KMS-11 (cell line): Measurements from ENCODE around the gene PPCDC.

ENCODE experiments used
- H2AFZ ChIP-seq: fragments of 200-600 bp; sonication (generic); 2 replicates; pipeline ENCODE4 v1.6.1; 2016; ENCODE audit warnings: antibody characterized with exemption, mixed run types, low read depth
- H3K27ac ChIP-seq: fragments of 200-600 bp; sonication (generic); 2 replicates; pipeline ENCODE4 v1.6.1; 2016; ENCODE audit warnings: mild to moderate bottlenecking, mixed run types
- H3K27me3 ChIP-seq: fragments of 200-600 bp; sonication (generic); 2 replicates; pipeline ENCODE4 v1.6.1; 2017; ENCODE audit warnings: mild to moderate bottlenecking, low read depth, mixed run types, moderate library complexity; ENCODE audit not compliant: insufficient read depth
- H3K36me3 ChIP-seq: fragments of 200-600 bp; sonication (generic); 2 replicates; pipeline ENCODE4 v1.6.1; 2017; ENCODE audit warnings: mild to moderate bottlenecking, mixed run types; ENCODE audit not compliant: insufficient read depth
- H3K4me1 ChIP-seq: fragments of 200-600 bp; sonication (generic); 2 replicates; pipeline ENCODE4 v1.6.1; 2016; ENCODE audit warnings: mild to moderate bottlenecking, low read depth, mixed run types; ENCODE audit not compliant: poor library complexity, severe bottlenecking
- H3K4me2 ChIP-seq: fragments of 200-600 bp; sonication (generic); 2 replicates; pipeline ENCODE4 v1.7.0; 2016; ENCODE audit warnings: mild to moderate bottlenecking, mixed run types
- H3K4me3 ChIP-seq: fragments of 200-600 bp; sonication (generic); IDR thresholded peaks from 2 replicates; pipeline ENCODE4 v1.6.1; 2017; ENCODE audit warnings: low read depth, low read length, mixed read lengths; ENCODE audit not compliant: insufficient read depth
- H3K79me2 ChIP-seq: fragments of 200-600 bp; sonication (generic); 2 replicates; pipeline ENCODE4 v1.6.1; 2016; ENCODE audit warnings: low read depth, mixed run types; ENCODE audit not compliant: insufficient read depth
- H3K9ac ChIP-seq: fragments of 200-600 bp; sonication (generic); 2 replicates; pipeline ENCODE4 v1.6.1; 2016; ENCODE audit warnings: mild to moderate bottlenecking, mixed run types
- H4K20me1 ChIP-seq: fragments of 200-600 bp; sonication (generic); 2 replicates; pipeline ENCODE4 v1.6.1; 2016; ENCODE audit warnings: mild to moderate bottlenecking, mixed run types; ENCODE audit not compliant: insufficient read depth
- TF ChIP-seq, protein P1 (sequence below): fragments of 200-600 bp; sonication (generic); conservative IDR thresholded peaks from 2 replicates; pipeline ENCODE4 v1.6.1; 2017; ENCODE audit warnings: low read depth, mild to moderate bottlenecking, antibody characterized with exemption, low read length, moderate library complexity, mixed read lengths

PPCDC gene

DNA sequence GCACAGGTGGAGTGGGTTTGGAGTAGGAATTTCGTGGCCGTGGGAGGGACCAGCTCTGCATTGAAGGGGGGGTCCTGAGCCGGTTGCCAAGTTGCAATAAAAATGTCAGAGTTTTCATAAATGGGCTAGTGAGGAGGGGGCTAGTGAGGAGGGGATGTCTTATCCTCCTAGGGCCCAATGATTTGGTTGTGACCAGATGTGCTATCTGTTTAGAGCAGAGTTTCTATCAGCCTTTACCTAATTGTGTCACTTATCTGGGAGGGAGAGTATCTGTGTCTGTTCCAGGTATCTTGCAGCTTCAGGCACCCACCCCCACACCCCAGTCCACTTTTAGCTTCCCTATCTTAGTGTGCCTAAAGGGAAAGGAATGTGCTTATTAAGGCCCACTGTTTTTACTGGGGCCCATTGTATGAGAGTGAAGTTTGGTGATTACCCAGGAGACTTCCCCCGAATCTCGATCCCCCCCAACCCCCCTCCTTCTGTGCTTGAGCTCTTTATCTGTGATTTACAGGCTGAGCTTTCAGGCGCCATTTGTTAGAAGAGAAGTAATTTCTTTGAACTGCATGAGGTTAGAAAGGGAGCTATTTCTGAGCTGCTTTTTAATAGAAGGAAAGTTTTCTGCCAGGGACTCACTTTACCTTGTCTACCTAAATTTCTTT lies 42.6 kb downstream of the PPCDC start:
- Histone ChIP-seq H3K36me3 (no peaks in the 10 kb centered on the region), H2AFZ (no peak overlapping the region), H4K20me1 (no peaks in the 10 kb centered on the region), H3K4me2 (peak overlapping the region; percentile 69), H3K79me2 (no peaks in the 10 kb centered on the region), H3K9ac (no peak overlapping the region), H3K27ac (peak overlapping the region; percentile 41; the same call in 1 of the 2 replicates), H3K27me3 (no peaks in the 10 kb centered on the region), H3K4me3 (no peak overlapping the region), H3K4me1 (peaks cover 96% of the 10 kb centered on the region)
- TF ChIP-seq, protein P1, sequence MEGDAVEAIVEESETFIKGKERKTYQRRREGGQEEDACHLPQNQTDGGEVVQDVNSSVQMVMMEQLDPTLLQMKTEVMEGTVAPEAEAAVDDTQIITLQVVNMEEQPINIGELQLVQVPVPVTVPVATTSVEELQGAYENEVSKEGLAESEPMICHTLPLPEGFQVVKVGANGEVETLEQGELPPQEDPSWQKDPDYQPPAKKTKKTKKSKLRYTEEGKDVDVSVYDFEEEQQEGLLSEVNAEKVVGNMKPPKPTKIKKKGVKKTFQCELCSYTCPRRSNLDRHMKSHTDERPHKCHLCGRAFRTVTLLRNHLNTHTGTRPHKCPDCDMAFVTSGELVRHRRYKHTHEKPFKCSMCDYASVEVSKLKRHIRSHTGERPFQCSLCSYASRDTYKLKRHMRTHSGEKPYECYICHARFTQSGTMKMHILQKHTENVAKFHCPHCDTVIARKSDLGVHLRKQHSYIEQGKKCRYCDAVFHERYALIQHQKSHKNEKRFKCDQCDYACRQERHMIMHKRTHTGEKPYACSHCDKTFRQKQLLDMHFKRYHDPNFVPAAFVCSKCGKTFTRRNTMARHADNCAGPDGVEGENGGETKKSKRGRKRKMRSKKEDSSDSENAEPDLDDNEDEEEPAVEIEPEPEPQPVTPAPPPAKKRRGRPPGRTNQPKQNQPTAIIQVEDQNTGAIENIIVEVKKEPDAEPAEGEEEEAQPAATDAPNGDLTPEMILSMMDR, result no peak

DNA sequence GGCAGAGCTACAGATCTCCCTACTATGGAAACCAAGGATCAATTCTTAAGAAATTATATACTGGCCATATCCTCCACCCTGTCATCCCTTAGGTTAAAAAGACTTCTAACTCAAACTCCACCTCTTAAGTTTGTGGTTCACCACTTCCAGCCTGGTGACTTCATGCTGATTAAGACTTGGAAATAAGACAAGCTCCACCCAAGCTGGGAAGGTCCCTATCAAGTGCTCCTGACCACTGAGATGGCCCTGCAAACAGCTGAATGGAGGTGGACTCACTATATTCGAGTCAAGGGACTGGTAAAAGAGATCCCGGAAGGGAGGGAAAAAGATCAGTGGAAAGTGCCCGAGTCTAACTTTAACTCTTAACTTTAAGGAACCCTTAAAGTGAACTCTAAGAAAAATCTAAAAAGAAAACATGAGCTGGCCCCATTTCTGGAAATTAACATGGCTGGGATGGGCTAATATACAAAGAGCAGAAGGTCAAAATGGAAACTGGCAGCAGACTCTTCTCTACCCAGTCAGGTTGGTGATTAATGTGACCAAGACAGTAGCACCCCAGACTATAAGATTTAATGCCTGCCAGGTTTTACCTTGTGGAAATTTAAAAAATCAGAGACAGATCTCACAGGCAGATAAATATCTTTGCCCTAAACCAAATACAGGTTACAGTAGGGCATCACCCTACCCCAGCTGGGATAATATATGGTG lies 43.9 kb downstream of the PPCDC start:
- H3K4me2 ChIP-seq, result peak overlapping the region; percentile 69
- H3K4me1 ChIP-seq, result peaks cover 83% of the 10 kb centered on the region
- no peaks in the 10 kb centered on the region for H4K20me1 ChIP-seq
- H3K27ac ChIP-seq, result peak overlapping the region; percentile 41
- TF ChIP-seq, protein P1, result no peak
- H3K27me3 ChIP-seq, result no peaks in the 10 kb centered on the region
- no peaks in the 10 kb centered on the region for H3K36me3 ChIP-seq
- H3K9ac ChIP-seq, result 0 out of 2 replicates have a peak overlapping the region, but pooled peaks have one; percentile 1
- 0 out of 2 replicates have a peak overlapping the region, but pooled peaks have one; percentile 19 for H2AFZ ChIP-seq
- no peak overlapping the region for H3K4me3 ChIP-seq
- H3K79me2 ChIP-seq, result no peaks in the 10 kb centered on the region

DNA sequence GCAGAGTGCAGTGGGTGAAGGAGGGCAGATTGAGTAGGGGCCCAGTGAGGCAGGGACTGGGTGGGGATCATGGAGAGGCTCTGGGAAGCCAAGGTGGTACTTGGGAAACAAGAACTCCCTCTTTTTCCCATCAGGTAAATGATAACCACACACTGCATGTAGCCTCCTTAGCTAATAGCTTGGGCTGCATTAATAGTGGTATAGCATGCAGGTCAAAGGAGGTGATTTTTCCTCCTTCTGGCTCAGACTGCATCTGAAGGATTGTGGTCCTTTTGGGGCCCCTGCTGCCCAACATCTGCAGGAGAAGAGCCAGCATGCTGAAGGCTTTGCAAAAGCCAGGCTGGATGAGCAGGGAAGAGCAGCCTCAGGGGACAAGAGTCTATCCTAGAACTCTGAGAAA lies 45.4 kb downstream of the PPCDC start:
- Histone ChIP-seq H3K27ac (no peak overlapping the region), H4K20me1 (no peaks in the 10 kb centered on the region), H3K4me2 (peak overlapping the region; percentile 67; the same call in 1 of the 2 replicates), H3K36me3 (no peaks in the 10 kb centered on the region), H3K79me2 (no peaks in the 10 kb centered on the region), H3K27me3 (no peaks in the 10 kb centered on the region), H3K4me3 (no peak overlapping the region), H2AFZ (no peak overlapping the region), H3K9ac (no peak overlapping the region), H3K4me1 (peaks cover 70% of the 10 kb centered on the region)
- TF ChIP-seq, protein P1, result no peak

DNA sequence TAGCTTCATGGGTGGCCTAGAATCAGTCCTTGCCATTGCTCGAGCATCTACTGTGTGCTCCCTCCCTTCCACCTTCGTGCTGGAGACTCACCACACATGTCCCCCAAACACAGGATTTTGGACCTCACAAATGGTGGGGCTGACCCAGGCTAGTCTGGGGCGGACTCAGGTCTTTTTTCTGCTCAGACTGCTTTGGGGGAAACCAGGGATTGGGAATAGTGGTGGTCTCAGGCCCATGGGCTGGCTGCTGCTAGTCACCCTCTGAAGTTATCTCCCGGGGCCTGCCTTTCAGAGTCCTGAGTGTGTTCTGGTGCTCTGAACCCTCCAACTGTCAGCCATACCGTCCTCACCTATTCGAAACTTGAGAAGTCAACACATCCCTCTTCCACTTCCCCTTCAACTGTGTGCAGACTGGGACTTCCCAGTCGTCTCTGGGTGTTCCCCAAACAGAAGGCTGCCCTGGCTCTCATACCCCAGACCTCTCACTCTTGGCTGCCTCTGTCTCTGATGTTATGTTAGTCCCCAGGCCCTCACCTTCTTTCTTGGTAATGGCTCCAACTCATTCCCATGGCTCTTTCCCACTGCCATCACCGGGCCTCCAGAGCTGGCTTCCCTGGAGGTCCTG lies 46.0 kb downstream of the PPCDC start:
- no peaks in the 10 kb centered on the region for H3K36me3 ChIP-seq
- H3K4me2 ChIP-seq, result peak overlapping the region; percentile 67
- peak overlapping the region; percentile 36 for H3K27ac ChIP-seq
- H3K4me1 ChIP-seq, result peaks cover 65% of the 10 kb centered on the region
- H4K20me1 ChIP-seq, result no peaks in the 10 kb centered on the region
- H3K9ac ChIP-seq, result peak overlapping the region; percentile 24; the same call in 1 of the 2 replicates
- H3K27me3 ChIP-seq, result no peaks in the 10 kb centered on the region
- peak overlapping the region; percentile 35; the same call in 1 of the 2 replicates for H2AFZ ChIP-seq
- H3K79me2 ChIP-seq, result no peaks in the 10 kb centered on the region
- H3K4me3 ChIP-seq, result no peak overlapping the region
- TF ChIP-seq, protein P1, result no peak
